ENCODE results near the gene PROCA1. TPM values are rescaled to one million over a fixed set of nuclear protein-coding genes. Genes with fewer than 3 reads are reported as not detected.

PROCA1 gene
- total and polyA plus RNA-seq, 12 donors: 0.61 to 8.8 (median 2.2) TPM; not detected in 1

DNA sequence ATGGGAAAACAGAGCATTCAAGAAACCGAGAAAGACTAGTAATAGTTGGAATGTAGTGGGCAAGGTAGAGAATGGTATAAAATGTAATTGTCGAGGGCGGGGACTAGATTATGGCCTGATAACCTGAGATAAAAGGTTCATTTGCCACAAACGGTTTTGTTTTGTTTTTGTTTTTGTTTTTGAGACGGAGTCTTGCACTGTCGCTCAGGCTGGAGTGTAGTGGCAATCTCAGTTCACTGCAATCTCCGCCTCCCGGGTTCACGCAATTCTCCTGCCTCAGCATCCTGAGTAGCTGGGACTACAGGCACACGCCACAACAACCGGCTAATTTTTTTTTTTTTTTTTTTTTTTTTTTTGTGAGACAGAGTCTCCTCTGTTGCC is 18.3 kb upstream of the PROCA1 start:
- H3K4me3 ChIP-seq: no peak overlapping the region
- no peaks in the 10 kb centered on the region for H3K36me3 ChIP-seq (replicated peaks in 1 of 2)
- no peaks in the 10 kb centered on the region for H3K9me3 ChIP-seq (replicated peaks in 1 of 3)
- no peak for DNase-seq
- no peak overlapping the region for H3K27ac ChIP-seq
- TF ChIP-seq POLR2A (IDR thresholded peaks at IDR 0.05) (no peak), CTCF (IDR thresholded peaks at IDR 0.05) (no peak)
- peaks cover 15 to 27% of the 10 kb centered on the region in 2 donors for H3K4me1 ChIP-seq (replicated peaks in 1 of 2)
- no peaks in the 10 kb centered on the region for H3K27me3 ChIP-seq
- 86 to 90% (median 87%) methylated on average over 11 of the region's 11 CpGs for WGBS, 4 donors
- intact Hi-C loops (cut with DNase I): loop anchor here in 1 of 2 donors (2.0 kb wide), 1 partner anchor 17 kb away; no protein-coding TSS in a partner anchor

GRCh38 chr17:28728364-28729200 is 16.9 kb upstream of the PROCA1 start, which contains the start of gene NEK8:
Gene NEK8, plus strand, starts transcription at chr17:28728788. Its CDS starts 26 bp downstream, at chr17:28728814.
- DNase-seq: peak; percentile 93 to 98 (median 95)
- intact Hi-C loops (cut with DNase I): loop anchor here in 1 of 2 donors (2.0 kb wide), 1 partner anchor 18 kb away; no protein-coding TSS in a partner anchor
- H3K27me3 ChIP-seq: no peaks in the 10 kb centered on the region
- WGBS, 4 donors: 0 to 1% (median 0%) methylated on average over 54 to 64 of the region's 64 CpGs
- peak within 1 kb of the TSS; percentile 67 to 97 (median 83) for H3K27ac ChIP-seq
- H3K4me3 ChIP-seq: peak within 1 kb of the TSS; percentile 28 to 73 (median 64)
- peaks cover 15 to 28% of the 10 kb centered on the region in 2 donors for H3K4me1 ChIP-seq (replicated peaks in 1 of 2)
- peak; percentile 14 to 21 for TF ChIP-seq POLR2A (IDR thresholded peaks at IDR 0.05)
- TF ChIP-seq CTCF (IDR thresholded peaks at IDR 0.05): no peak
- peaks cover 0 to 11% of the 10 kb centered on the region in 2 donors for H3K36me3 ChIP-seq (replicated peaks in 1 of 2)
- H3K9me3 ChIP-seq (replicated peaks in 1 of 3): no peaks in the 10 kb centered on the region

DNA sequence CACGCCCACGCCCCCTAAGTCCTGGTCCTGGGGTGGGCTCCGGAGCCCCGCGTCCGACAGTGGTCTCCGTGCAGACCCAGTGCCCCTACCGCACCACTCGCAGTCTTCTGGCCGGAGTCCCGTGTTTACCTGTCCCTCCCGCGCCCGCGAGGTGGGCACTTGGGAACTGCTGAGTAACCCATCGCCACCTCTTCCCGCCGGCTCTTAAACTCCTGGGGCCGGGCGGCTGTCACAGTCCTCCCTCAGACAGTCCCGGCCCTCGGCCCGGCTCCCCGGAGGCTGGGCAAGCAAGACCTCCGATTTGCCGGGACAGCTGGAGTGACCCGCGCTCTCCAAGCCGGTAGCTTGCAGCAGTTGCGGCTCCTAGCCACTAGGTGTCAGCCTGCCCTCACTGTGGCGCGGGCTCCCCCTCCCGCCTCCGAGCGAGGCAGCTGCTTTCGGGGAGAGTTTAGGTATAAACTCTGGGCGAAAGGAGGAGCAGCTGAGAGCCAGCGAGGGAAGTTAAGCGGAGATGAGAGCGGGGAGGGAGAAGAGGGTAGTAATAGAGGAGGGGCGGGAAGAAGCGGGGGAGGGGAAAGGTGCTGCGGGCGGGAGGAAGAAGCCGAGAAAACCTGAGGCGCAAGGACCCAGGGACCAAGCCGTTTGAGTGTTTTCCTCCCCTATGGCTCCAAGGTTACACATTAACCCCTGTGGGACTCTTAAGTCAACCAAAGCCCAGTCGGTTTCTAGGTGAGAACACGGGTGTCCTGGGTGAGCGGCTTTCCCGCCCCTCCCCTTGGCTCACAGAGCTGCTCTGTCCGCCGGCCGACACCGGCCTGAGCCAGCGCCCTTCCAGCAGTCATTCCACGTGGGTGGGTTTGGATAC is 15.2 kb upstream of the PROCA1 start:
- WGBS, 4 donors: 0 to 1% (median 0%) methylated on average over 17 to 57 of the region's 57 CpGs
- Histone ChIP-seq H3K9me3 (replicated peaks in 1 of 3) (no peaks in the 10 kb centered on the region), H3K4me3 (peak overlapping the region; percentile 27 to 71 (median 43)), H3K27me3 (no peaks in the 10 kb centered on the region), H3K27ac (peak overlapping the region; percentile 51 to 92 (median 75)), H3K4me1 (replicated peaks in 1 of 2) (peaks cover 15 to 40% of the 10 kb centered on the region in 2 donors), H3K36me3 (replicated peaks in 1 of 2) (peaks cover 0 to 28% of the 10 kb centered on the region in 2 donors)
- peak; percentile 92 to 97 (median 94) for DNase-seq
- TF ChIP-seq POLR2A (IDR thresholded peaks at IDR 0.05) (peak in 1 of 2 donors; percentile 45), CTCF (IDR thresholded peaks at IDR 0.05) (peak; percentile 99 to 100 (median 99))
- intact Hi-C loops (cut with DNase I): no loop called here

Data from adrenal gland (tissue), 12 donors.